Epithelial cell of umbilical artery (primary cell): Measurements from ENCODE around the gene ABHD15. TPM values are rescaled to one million over a fixed set of nuclear protein-coding genes. Genes with fewer than 3 reads are reported as not detected.

Source experiments
- total RNA-seq: library from RNA; depleted of rRNA; stranded (reverse); fragments of >200 nt; gene quantifications from 2 replicates; pipeline ENCODE4 v1.2.3, GENCODE V29; 2014

The ABHD15 gene
- total RNA-seq, result 6.8 and 7.6 TPM in 2 replicates

GRCh38 chr17:29566473-29567303 lies at the start of gene ABHD15:
Gene ABHD15 (minus strand): TSS chr17:29567037. CDS start chr17:29566966, 71 bp downstream.

GRCh38 chr17:29592850-29593551 lies 26.2 kb upstream of the ABHD15 start, which contains the start of gene ANKRD13B:
Gene ANKRD13B (plus strand): TSS chr17:29593132. CDS start chr17:29593622, 490 bp downstream.

GRCh38 chr17:29589524-29590410 lies 22.9 kb upstream of the ABHD15 start, which contains the start of gene GIT1:
Gene GIT1 (minus strand): TSS chr17:29589648. CDS start chr17:29589378, 270 bp downstream.

DNA sequence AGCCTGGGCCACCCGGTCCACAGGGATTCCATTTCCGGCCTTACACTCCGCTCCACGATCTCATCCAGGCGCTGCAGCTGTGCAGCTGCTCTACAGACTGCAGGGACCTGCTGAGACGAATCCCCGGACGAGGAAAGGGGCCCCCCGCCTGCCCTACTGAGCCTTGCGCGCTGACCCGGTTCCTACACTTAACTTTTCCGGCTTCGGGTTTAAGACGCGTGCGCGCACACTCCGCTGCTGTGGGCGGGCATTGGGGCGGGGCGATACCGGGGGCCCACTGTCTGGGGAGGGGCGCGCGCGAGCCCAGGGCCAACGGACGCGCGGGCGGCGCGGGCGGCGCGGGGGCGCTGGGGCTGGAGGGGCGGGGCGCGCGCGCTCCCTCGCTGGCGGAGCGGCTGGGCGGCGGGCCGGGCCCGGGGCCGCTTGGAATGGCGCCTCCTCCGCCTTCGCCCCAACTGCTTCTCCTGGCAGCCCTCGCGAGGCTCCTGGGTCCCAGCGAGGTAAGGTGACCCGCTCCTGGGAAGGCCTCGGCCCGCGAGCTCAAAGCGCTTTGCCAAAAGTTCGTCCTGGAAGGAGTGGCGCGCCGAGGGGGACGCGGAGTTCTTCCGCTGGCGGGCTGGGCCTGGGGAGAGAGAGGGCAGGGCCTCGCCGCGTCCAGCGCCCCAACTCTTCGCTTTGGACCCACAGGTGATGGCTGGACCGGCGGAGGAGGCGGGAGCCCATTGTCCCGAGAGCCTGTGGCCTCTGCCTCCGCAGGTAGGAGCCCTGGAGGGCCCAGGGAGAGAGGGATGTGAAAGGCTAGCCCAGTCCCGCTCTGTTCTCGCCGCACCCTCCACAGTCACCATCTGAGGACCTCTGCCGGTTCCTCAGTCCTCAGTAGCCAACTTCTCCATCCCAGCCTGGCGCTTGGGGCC lies 1.8 kb upstream of the ABHD15 start, which contains the start of gene TP53I13:
Gene TP53I13, plus strand, starts transcription at position 371 of the 914 bp plus-strand sequence. Its CDS starts 58 bp downstream, at position 429.

Other genes starting within 250 kb of the ABHD15 start
- 38.7 and 57.3 TPM in 2 replicates for gene TAOK1, start 176.7 kb downstream of the ABHD15 start, total RNA-seq
- gene TP53I13, start 1.7 kb upstream of the ABHD15 start, total RNA-seq, result 49.8 and 50.0 TPM in 2 replicates
- 33.1 and 36.6 TPM in 2 replicates for gene GIT1, start 22.6 kb upstream of the ABHD15 start, total RNA-seq
- 5.5 and 6.2 TPM in 2 replicates for gene ANKRD13B, start 26.1 kb upstream of the ABHD15 start, total RNA-seq
- gene CORO6, start 55.9 kb upstream of the ABHD15 start, total RNA-seq, result 2.9 and 4.0 TPM in 2 replicates